Nephron progenitor cell (in vitro differentiated cells): ENCODE data around the gene LINS1.

ENCODE experiments used
- DNase-seq: peaks from one replicate; pipeline ENCODE4 v3.0.0; 2021
- H3K27ac Mint-ChIP-seq: 2 replicates; pipeline ENCODE4 v1.8.0; 2021; ENCODE audit warnings: mild to moderate bottlenecking, moderate library complexity, mixed read lengths
- H3K27me3 Mint-ChIP-seq: 2 replicates; pipeline ENCODE4 v1.8.0; 2021; ENCODE audit warnings: mild to moderate bottlenecking, low read depth, mixed read lengths; ENCODE audit not compliant: poor library complexity
- H3K36me3 Mint-ChIP-seq: 2 replicates; pipeline ENCODE4 v1.8.0; 2021; ENCODE audit warnings: low read depth, mixed read lengths
- H3K4me1 Mint-ChIP-seq: 2 replicates; pipeline ENCODE4 v1.8.0; 2021; ENCODE audit warnings: mixed read lengths
- H3K4me3 Mint-ChIP-seq: 2 replicates; pipeline ENCODE4 v1.8.0; 2021; ENCODE audit warnings: mild to moderate bottlenecking, moderate library complexity, mixed read lengths
- H3K9me3 Mint-ChIP-seq: 2 replicates; pipeline ENCODE4 v1.8.0; 2021; ENCODE audit warnings: mild to moderate bottlenecking, moderate library complexity, mixed read lengths
- CTCF ChIP-seq: fragments of 200-600 bp; sonication (generic); IDR thresholded peaks from 2 replicates; pipeline ENCODE4 v1.5.0; 2021; ENCODE audit warnings: antibody characterized with exemption

LINS1 gene

GRCh38 chr15:100642950-100643338 lies 41.0 kb upstream of the LINS1 start:
- Mint-ChIP-seq H3K27ac (no peak overlapping the region), H3K27me3 (no peaks in the 10 kb centered on the region), H3K9me3 (no peaks in the 10 kb centered on the region), H3K4me1 (no peaks in the 10 kb centered on the region), H3K36me3 (peaks cover 6% of the 10 kb centered on the region), H3K4me3 (no peak overlapping the region)
- no peak for DNase-seq
- TF ChIP-seq CTCF = no peak

GRCh38 chr15:100642213-100642949 lies 40.4 kb upstream of the LINS1 start:
- no peak for DNase-seq
- H3K27ac Mint-ChIP-seq = no peak overlapping the region
- peaks cover 7% of the 10 kb centered on the region for H3K36me3 Mint-ChIP-seq
- no peaks in the 10 kb centered on the region for H3K4me1 Mint-ChIP-seq
- H3K4me3 Mint-ChIP-seq = no peak overlapping the region
- H3K9me3 Mint-ChIP-seq = no peaks in the 10 kb centered on the region
- no peaks in the 10 kb centered on the region for H3K27me3 Mint-ChIP-seq
- no peak for TF ChIP-seq CTCF

- Mint-ChIP-seq H3K9me3 (no peaks in the 10 kb centered on the region), H3K4me1 (peaks cover 19% of the 10 kb centered on the region)
These were observed 36.3 kb upstream of the LINS1 start for GRCh38 chr15:100638177-100638730.

GRCh38 chr15:100635406-100636071 lies 33.6 kb upstream of the LINS1 start:
- H3K9me3 Mint-ChIP-seq = no peaks in the 10 kb centered on the region
- peaks cover 28% of the 10 kb centered on the region for H3K36me3 Mint-ChIP-seq
- H3K27me3 Mint-ChIP-seq = peaks cover 3% of the 10 kb centered on the region
- no peak overlapping the region for H3K4me3 Mint-ChIP-seq
- H3K27ac Mint-ChIP-seq = no peak overlapping the region
- H3K4me1 Mint-ChIP-seq = peaks cover 31% of the 10 kb centered on the region
- no peak for DNase-seq
- TF ChIP-seq CTCF = no peak

More at GRCh38 chr15:100638177-100638730, 36.3 kb upstream of the LINS1 start:
- TF ChIP-seq CTCF = no peak
- Mint-ChIP-seq H3K27me3 (peaks cover 3% of the 10 kb centered on the region), H3K4me3 (no peak overlapping the region), H3K27ac (no peak overlapping the region), H3K36me3 (peaks cover 13% of the 10 kb centered on the region)
- no peak for DNase-seq

- H3K4me1 Mint-ChIP-seq = peaks cover 31% of the 10 kb centered on the region
- no peak for DNase-seq
- H3K9me3 Mint-ChIP-seq = no peaks in the 10 kb centered on the region
- peaks cover 3% of the 10 kb centered on the region for H3K27me3 Mint-ChIP-seq
- H3K4me3 Mint-ChIP-seq = no peak overlapping the region
- H3K36me3 Mint-ChIP-seq = peaks cover 40% of the 10 kb centered on the region
- no peak for TF ChIP-seq CTCF
- H3K27ac Mint-ChIP-seq = no peak overlapping the region
These were observed 31.7 kb upstream of the LINS1 start for GRCh38 chr15:100633763-100634075.
